NK-92 treated with Interleukin-12 subunit alpha and Interleukin-12 subunit beta, amount 100 ng/mL, for 24 hours (cell line): ENCODE results near the gene VDAC2.

Source experiments
- DNase-seq: peaks from one replicate; lab custom pipeline; 2025; lab: John Stamatoyannopoulos, UW

Gene VDAC2

GRCh38 chr10:75230600-75231038, 20.0 kb downstream of the VDAC2 start:
- peak; percentile 75 for DNase-seq

- DNase-seq: no peak
These were observed 21.3 kb downstream of the VDAC2 start for GRCh38 chr10:75231672-75232581.

- DNase-seq: no peak
These were observed 22.9 kb downstream of the VDAC2 start for GRCh38 chr10:75233444-75234016.

- DNase-seq: peak; percentile 84
These were observed 23.6 kb downstream of the VDAC2 start for GRCh38 chr10:75234017-75234682.

- DNase-seq: no peak
These were observed 24.2 kb downstream of the VDAC2 start for GRCh38 chr10:75234683-75235374.

GRCh38 chr10:75235375-75236177, 25.0 kb downstream of the VDAC2 start, which contains the start of gene COMTD1:
Gene COMTD1, minus strand, starts transcription at chr10:75235957. Its CDS starts 29 bp downstream, at chr10:75235928.
- peak; percentile 89 for DNase-seq

- DNase-seq: no peak
These were observed 25.7 kb downstream of the VDAC2 start for GRCh38 chr10:75236178-75236825.

- no peak for DNase-seq
These were observed 27.8 kb downstream of the VDAC2 start for GRCh38 chr10:75238182-75239095.

- no peak for DNase-seq
These were observed 28.6 kb downstream of the VDAC2 start for GRCh38 chr10:75239096-75239790.

- no peak for DNase-seq
These were observed 29.9 kb downstream of the VDAC2 start for GRCh38 chr10:75240329-75241076.

GRCh38 chr10:75243426-75243825, 32.8 kb downstream of the VDAC2 start:
- DNase-seq: no peak

GRCh38 chr10:75244487-75245353, 34.1 kb downstream of the VDAC2 start:
- DNase-seq: no peak

- no peak for DNase-seq
These were observed 35.0 kb downstream of the VDAC2 start for GRCh38 chr10:75245354-75246250.

- DNase-seq: no peak
These were observed 35.9 kb downstream of the VDAC2 start for GRCh38 chr10:75246506-75246905.

GRCh38 chr10:75247797-75248196, 37.2 kb downstream of the VDAC2 start:
- no peak for DNase-seq

GRCh38 chr10:75250934-75251333, 40.3 kb downstream of the VDAC2 start:
- DNase-seq: no peak
